Loucy (cell line): Measurements from ENCODE around the gene SIKE1.
A peak's percentile ranks its signal among the peaks of the same experiment; 100 is the strongest.

Experiments
- H2AFZ ChIP-seq: fragments of 200-600 bp; sonication (generic); 2 replicates; pipeline ENCODE4 v1.6.0; 2016; ENCODE audit warnings: antibody characterized with exemption, mild to moderate bottlenecking, low read length, moderate library complexity
- H3F3A ChIP-seq: fragments of 200-600 bp; 2 replicates; pipeline ENCODE4 v1.6.0; 2016; ENCODE audit warnings: antibody characterized with exemption, low read depth, mild to moderate bottlenecking
- H3K27me3 ChIP-seq: fragments of 200-600 bp; sonication (generic); 2 replicates; pipeline ENCODE4 v1.6.1; 2014; ENCODE audit warnings: low read length, mild to moderate bottlenecking; ENCODE audit not compliant: insufficient read depth, poor library complexity, severe bottlenecking
- H3K36me3 ChIP-seq: fragments of 200-600 bp; sonication (generic); 2 replicates; pipeline ENCODE4 v1.6.1; 2016; ENCODE audit warnings: low read length; ENCODE audit not compliant: insufficient read depth
- H3K4me1 ChIP-seq: fragments of 200-600 bp; sonication (generic); 2 replicates; pipeline ENCODE4 v1.5.1; 2014; ENCODE audit warnings: low read length, mild to moderate bottlenecking; ENCODE audit not compliant: insufficient read depth, poor library complexity, severe bottlenecking
- H3K4me2 ChIP-seq: fragments of 200-600 bp; sonication (generic); 2 replicates; pipeline ENCODE4 v1.6.0; 2014; ENCODE audit warnings: antibody characterized with exemption, low read length, low read depth, mild to moderate bottlenecking; ENCODE audit not compliant: poor library complexity, severe bottlenecking
- H3K4me3 ChIP-seq: fragments of 200-600 bp; sonication (generic); 2 replicates; pipeline ENCODE4 v1.5.1; 2014; ENCODE audit warnings: low read length, mild to moderate bottlenecking, mixed read lengths; ENCODE audit not compliant: poor library complexity, severe bottlenecking
- H3K79me2 ChIP-seq: fragments of 200-600 bp; sonication (generic); 2 replicates; pipeline ENCODE4 v1.6.1; 2014; ENCODE audit warnings: low read length; ENCODE audit not compliant: insufficient read depth
- H3K9ac ChIP-seq: fragments of 200-600 bp; sonication (generic); 2 replicates; pipeline ENCODE4 v1.6.0; 2014; ENCODE audit warnings: mild to moderate bottlenecking, low read depth, low read length, moderate library complexity; ENCODE audit not compliant: poor library complexity, severe bottlenecking
- H3K9me2 ChIP-seq: fragments of 200-600 bp; sonication (generic); replicated peaks from 2 replicates; pipeline ENCODE4 v1.6.1; 2016; ENCODE audit warnings: low read depth, low read length, mixed read lengths
- H3K9me3 ChIP-seq: fragments of 200-600 bp; sonication (generic); 2 replicates; pipeline ENCODE4 v1.6.1; 2014; ENCODE audit warnings: mild to moderate bottlenecking, antibody characterized with exemption, low read length, low read depth; ENCODE audit not compliant: insufficient read depth
- H4K20me1 ChIP-seq: fragments of 200-600 bp; sonication (generic); 2 replicates; pipeline ENCODE4 v1.6.0; 2014; ENCODE audit warnings: antibody characterized with exemption, low read length, mild to moderate bottlenecking; ENCODE audit not compliant: insufficient read depth, poor library complexity, severe bottlenecking
- CTCF ChIP-seq: fragments of 200-600 bp; sonication (generic); conservative IDR thresholded peaks from 2 replicates; pipeline ENCODE4 v1.5.1; 2014; ENCODE audit warnings: mild to moderate bottlenecking, antibody characterized with exemption, low read length
- EZH2phosphoT487 ChIP-seq: fragments of 200-600 bp; IDR thresholded peaks from 2 replicates; pipeline ENCODE4 v1.6.1; 2018; ENCODE audit warnings: antibody characterized with exemption, mild to moderate bottlenecking, moderate library complexity, borderline replicate concordance

The SIKE1 gene

DNA sequence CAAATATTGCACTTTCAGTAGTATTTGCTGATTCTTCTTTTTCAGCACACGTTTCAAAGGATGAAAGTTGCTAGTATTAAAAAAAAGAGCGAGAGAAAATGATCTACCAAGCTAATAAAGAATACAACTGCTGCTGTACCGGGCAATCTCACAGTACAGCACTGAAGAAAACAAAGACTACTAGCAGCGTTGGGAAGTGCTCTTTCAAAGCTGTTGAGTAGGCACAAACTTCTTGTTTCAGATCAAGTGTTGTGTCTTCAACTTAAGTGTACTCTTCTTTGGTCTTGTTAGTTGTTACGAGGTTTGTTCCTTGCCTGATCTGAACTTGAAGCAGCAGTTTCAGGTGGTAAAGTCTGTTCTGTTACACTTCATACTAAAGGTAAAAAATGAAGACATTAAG, 30.6 kb downstream of the SIKE1 start:
- Histone ChIP-seq H3K4me1 (peaks cover 58% of the 10 kb centered on the region), H3K4me2 (peak overlapping the region; percentile 94), H3F3A (no peaks in the 10 kb centered on the region), H3K9ac (no peak overlapping the region), H3K9me3 (no peaks in the 10 kb centered on the region), H2AFZ (no peak overlapping the region), H3K4me3 (no peak overlapping the region), H4K20me1 (peaks cover 100% of the 10 kb centered on the region), H3K9me2 (no peaks in the 10 kb centered on the region), H3K36me3 (peaks cover 60% of the 10 kb centered on the region), H3K27me3 (no peaks in the 10 kb centered on the region), H3K79me2 (peaks cover 100% of the 10 kb centered on the region)
- TF ChIP-seq EZH2phosphoT487 = no peak
- no peak for TF ChIP-seq CTCF

GRCh38 chr1:114746450-114747121, 33.9 kb downstream of the SIKE1 start:
- H3K27me3 ChIP-seq = no peaks in the 10 kb centered on the region
- H3K9me3 ChIP-seq = no peaks in the 10 kb centered on the region
- peaks cover 100% of the 10 kb centered on the region for H4K20me1 ChIP-seq
- no peaks in the 10 kb centered on the region for H3K9me2 ChIP-seq
- H3K9ac ChIP-seq = no peak overlapping the region
- H3K4me1 ChIP-seq = peaks cover 29% of the 10 kb centered on the region
- H2AFZ ChIP-seq = no peak overlapping the region
- H3K36me3 ChIP-seq = peaks cover 90% of the 10 kb centered on the region
- H3K79me2 ChIP-seq = peaks cover 100% of the 10 kb centered on the region
- H3F3A ChIP-seq = no peaks in the 10 kb centered on the region
- peak overlapping the region; percentile 47 for H3K4me2 ChIP-seq
- no peak for TF ChIP-seq CTCF
- TF ChIP-seq EZH2phosphoT487 = no peak
- no peak overlapping the region for H3K4me3 ChIP-seq

GRCh38 chr1:114745291-114745690, 35.2 kb downstream of the SIKE1 start:
- Histone ChIP-seq H4K20me1 (peaks cover 100% of the 10 kb centered on the region), H3K79me2 (peaks cover 100% of the 10 kb centered on the region), H3K36me3 (peaks cover 96% of the 10 kb centered on the region), H3K9me2 (no peaks in the 10 kb centered on the region), H3K9ac (no peak overlapping the region), H3K4me2 (peak overlapping the region; percentile 47), H3K4me3 (no peak overlapping the region), H2AFZ (no peak overlapping the region), H3K4me1 (peaks cover 16% of the 10 kb centered on the region), H3K9me3 (no peaks in the 10 kb centered on the region), H3F3A (no peaks in the 10 kb centered on the region), H3K27me3 (no peaks in the 10 kb centered on the region)
- no peak for TF ChIP-seq EZH2phosphoT487
- TF ChIP-seq CTCF = no peak
